Measurements from ENCODE around the gene CPNE7.

CPNE7 gene

GRCh38 chr16:89602952-89603590, 27.5 kb downstream of the CPNE7 start:
- no peak for DNase-seq (ENCODE audit: low read depth in 2 of 2)

GRCh38 chr16:89604764-89605163, 29.2 kb downstream of the CPNE7 start:
- DNase-seq (ENCODE audit: low read depth in 2 of 2): no peak

DNA sequence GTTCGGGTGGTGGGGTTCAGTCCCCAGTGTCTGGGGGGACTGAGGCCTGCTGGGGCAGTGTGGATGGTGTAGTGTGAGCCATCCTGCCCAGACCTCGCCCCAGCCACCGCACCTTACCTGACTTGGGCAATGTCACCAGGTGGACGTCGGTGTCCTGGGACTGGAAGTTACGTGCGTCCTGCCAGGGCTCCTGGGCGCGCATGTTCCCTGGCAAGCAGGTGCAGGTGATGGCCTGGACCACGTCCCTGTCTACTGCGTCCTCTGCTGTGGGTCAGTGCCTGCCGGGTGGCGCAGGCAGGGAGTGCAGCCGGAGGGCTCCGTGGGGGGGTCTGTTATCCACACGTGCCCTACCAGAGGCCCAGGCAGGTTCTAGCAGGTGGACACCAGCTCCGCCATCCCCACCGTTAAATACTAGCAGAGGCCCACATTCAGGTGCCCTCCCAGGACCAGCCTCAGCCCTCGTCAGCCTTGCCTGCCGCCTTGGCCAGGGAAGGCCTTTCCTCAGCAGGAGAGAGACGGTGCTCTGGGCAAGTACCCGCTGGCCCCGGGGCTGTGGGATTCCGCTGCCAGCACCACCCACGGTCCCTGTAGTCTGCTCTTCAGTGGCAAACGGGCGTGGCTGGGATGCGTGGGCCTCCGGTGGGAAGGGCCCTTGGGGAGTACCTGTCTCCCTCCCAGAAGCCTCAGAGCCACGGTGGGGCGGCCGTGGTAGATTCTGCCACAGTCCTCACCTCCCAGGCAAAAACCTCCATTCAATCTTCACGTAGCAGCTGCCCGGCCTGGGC, 29.8 kb downstream of the CPNE7 start:
- no peak for DNase-seq (ENCODE audit: low read depth in 2 of 2)

- no peak for DNase-seq (ENCODE audit: low read depth in 2 of 2)
Measured at GRCh38 chr16:89606006-89606405, 30.4 kb downstream of the CPNE7 start.

GRCh38 chr16:89607453-89607852, 31.9 kb downstream of the CPNE7 start:
- DNase-seq (ENCODE audit: low read depth in 2 of 2): no peak

DNA sequence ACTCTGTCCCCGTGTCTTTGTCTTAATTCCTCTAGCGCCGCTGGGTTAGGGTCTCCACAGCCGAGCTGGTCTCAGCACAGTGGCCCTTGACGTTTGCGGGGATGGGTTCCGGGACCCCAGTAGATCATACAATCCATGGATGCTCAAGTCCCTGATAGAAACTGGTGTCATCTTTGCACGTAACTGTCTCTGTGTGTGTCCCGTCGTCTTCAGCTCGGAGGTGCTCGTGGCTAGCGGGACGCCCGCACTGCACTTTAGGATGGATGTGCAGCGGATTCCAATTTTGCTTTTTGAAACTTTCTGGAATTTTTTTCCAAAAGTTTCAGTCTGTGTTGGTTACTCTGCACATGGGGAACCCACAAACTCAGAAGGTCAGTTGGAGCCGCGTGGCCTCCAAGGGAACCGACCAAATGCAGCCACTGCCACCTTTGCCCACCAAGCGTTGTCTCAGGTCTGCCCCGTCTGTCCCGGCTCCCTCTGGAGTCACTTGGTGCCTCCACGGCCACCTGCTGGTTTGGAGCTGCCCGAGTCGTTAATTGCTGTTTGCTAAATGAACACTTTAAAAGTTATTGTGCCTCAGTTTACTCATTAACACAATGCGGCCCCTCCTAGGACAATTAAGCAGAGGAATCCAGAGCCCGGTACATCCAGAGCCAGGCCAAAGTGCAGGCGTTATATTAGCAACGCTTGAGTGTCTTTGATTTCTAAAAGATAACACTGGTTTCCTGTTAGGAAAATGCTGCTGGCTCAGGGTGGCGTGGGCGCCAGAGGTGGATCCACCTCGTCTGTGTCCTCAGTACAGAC, 32.6 kb downstream of the CPNE7 start:
- DNase-seq (ENCODE audit: low read depth in 2 of 2): no peak

GRCh38 chr16:89610108-89610453, 34.5 kb downstream of the CPNE7 start:
- no peak for DNase-seq (ENCODE audit: low read depth in 2 of 2)

DNA sequence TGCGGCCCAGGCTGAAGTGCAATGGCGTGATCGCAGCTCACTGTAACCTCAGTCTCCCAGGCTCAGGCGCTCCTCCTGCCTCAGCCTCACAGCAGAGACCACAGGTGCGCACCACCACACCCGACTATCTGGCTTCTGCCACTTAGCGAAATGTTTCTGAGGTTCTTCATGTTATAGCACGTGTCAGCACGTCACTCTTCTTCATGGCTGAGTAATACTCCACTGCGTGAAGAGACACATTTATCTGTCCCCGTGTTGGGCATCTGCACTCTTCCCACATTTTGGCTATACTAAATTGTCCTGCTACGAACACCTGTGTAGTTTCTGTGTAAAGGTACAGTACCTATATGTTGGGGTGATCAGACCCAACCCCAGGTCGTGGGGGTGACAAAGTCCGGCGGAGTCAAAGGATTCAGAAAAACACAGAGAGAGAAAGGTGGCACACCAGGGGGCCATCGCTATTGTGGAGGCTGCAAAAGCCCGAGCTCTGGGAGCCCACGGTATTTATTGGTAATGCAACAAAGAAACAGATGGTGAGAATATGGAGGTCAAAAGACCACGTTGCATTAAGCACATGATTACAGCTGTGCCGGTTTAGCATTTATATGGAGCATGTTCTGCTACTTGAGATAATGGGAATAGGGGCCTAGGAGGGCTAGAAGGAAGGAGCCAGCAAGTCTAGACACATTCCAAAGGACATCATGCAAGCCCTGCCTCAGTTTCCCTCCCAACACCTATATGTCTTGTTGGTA, 37.0 kb downstream of the CPNE7 start:
- no peak for DNase-seq (ENCODE audit: low read depth in 2 of 2)

GRCh38 chr16:89613231-89613953, 37.8 kb downstream of the CPNE7 start, which contains the start of gene DPEP1:
Gene DPEP1 (plus strand): TSS chr16:89613642. CDS start chr16:89630411, 16,769 bp downstream.
- no peak for DNase-seq (ENCODE audit: low read depth in 2 of 2)

GRCh38 chr16:89613954-89614459, 38.4 kb downstream of the CPNE7 start:
- no peak for DNase-seq (ENCODE audit: low read depth in 2 of 2)

DNA sequence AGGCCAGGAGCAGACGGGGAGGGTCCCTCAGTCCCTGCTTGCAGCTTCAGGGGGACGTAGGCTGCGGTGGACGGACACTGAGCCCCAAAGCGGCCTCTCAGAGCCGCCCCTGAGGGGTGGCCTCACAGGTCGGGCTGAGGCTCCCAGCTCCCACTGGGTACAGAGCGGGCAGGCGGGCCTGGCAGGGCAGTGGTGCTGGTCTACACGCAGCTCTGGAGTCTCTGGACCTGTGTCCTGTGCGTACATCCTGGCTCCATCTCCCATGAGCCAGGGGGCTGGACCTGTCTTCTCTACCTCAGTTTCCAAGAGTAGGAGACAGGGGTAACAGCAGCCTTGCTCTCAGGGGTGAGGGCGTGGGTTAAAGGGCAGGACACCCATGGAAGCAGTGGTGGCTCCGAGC, 39.6 kb downstream of the CPNE7 start:
- DNase-seq (ENCODE audit: low read depth in 2 of 2): no peak

- DNase-seq (ENCODE audit: low read depth in 2 of 2): no peak
Measured at GRCh38 chr16:89615596-89616090, 40.1 kb downstream of the CPNE7 start.

- DNase-seq (ENCODE audit: low read depth in 2 of 2): no peak
Measured at GRCh38 chr16:89616623-89617022, 41.1 kb downstream of the CPNE7 start.

- DNase-seq (ENCODE audit: low read depth in 2 of 2): no peak
Measured at GRCh38 chr16:89617036-89617435, 41.5 kb downstream of the CPNE7 start.

- no peak for DNase-seq (ENCODE audit: low read depth in 2 of 2)
Measured at GRCh38 chr16:89618109-89618998, 42.8 kb downstream of the CPNE7 start.

- no peak for DNase-seq (ENCODE audit: low read depth in 2 of 2)
Measured at GRCh38 chr16:89619840-89620239, 44.3 kb downstream of the CPNE7 start.

- no peak for DNase-seq (ENCODE audit: low read depth in 2 of 2)
Measured at GRCh38 chr16:89620406-89620841, 44.9 kb downstream of the CPNE7 start.

DNA sequence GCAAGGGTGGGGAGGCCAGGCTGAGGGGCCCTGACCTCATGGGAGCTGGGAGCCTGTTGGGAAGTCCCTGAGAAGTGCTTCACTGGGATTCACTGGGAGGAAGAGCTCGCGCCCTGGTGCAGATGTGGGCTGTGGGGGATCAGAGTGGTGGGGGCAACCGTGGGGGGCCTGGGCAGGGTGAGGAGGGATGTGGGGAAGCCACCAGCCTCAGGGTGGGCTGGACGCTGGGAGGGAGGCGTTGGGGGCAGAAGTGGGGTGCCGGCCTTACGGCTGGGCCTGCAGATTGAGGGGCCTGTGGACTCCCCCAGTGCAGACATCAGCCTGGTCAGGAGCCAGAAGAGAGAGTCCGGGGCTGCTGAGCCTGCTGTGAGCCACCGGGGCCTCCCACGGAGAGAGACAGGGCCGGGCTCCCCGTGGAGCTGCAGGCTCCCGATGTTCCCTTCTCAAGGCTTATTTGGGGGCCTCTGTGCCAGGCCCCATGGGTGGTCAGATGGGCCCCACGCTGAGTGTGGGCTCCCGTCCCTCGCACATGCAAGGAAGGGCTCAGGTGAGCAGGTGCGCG, 45.7 kb downstream of the CPNE7 start:
- no peak for DNase-seq (ENCODE audit: low read depth in 2 of 2)

- no peak for DNase-seq (ENCODE audit: low read depth in 2 of 2)
Measured at GRCh38 chr16:89621698-89622409, 46.3 kb downstream of the CPNE7 start.
